ENCODE results near the gene MON1B.
"Not testable (repeated sequence)": the region's sequence is repeated elsewhere in the genome, so short reads cannot be mapped to it uniquely, and the experiment has no call there.

Gene MON1B

DNA sequence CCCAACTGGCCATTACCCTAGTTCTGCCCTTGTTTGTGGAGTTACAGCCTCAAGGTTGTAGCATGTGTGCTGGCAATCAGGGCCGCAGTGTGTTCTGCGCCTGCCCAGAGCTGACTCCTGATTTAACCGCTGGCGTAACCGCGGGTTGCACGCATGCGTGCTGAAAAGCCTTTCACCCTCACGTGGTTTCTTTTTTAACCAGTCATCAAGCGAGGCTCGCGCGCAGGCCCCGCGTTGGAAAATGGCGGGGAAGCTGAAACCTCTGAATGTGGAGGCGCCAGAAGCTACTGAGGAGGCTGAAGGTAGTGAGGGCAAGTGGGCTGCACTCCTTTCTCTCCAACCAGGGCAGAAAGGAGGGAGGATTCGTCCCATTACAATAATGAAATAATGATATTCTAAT lies 8.2 kb downstream of the MON1B start, which contains the start of gene SYCE1L:
SYCE1L (plus strand) TSS at position 198 of the 400 bp plus-strand sequence; CDS start at position 242, 44 bp downstream.
- DNase-seq = no peak

DNA sequence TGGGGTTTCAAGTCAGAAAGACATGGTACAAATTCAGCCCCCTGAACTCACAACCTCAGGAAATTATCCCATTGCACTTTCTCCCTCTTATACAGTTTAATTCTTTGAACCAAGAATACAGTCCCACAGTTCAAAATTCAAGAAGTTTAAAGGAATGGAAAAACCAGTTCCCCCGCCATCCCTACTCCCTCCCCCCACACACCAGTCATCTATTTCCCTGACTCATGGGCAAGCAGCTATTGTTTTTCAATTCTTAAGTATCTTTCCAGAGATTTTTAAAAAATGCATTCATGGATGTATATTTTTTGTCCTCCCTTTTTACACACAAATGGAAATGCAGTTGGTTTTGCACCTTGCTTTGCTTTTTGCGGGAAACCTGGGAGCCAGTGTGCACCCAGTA lies 15.5 kb downstream of the MON1B start:
- no peak for DNase-seq

DNA sequence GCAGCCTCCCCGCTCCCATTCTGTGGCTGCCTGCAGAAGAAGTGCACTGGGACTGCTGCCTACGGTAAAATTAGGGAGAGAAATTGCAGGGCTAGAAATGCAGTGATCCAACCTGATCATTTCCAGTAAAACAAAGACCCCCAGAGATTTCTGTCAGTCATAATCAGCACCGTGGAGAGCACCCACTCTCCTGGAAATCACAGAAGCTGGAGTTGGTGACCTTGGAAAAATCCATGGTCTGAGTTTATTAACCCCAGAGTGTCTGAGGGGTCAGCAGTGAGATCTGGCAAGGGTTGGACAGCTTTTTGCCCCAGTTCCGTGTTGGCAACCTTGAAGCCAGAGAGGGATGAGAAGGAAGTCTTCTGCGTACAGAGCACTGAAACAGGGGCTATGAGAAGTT lies 16.0 kb downstream of the MON1B start:
- no peak for DNase-seq

DNA sequence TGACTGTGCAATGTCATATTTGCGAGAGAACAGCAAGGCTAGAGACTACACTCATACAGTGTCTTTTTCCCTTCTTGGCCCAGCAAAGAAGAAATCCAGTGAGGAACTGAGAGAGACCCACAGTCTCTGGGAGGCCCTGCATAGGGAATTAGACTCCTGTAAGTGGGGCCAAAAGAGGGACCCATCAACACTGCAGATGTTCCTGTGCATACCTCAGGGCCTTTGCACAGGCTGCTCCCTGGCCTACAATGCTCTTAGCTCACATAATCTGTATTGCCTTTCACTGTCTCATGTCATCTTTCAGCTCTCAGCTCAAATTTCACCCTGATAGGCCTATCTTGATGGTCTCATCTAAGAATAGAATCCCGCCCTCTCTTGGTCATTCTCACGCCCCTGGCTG lies 17.4 kb downstream of the MON1B start:
- DNase-seq = no peak

DNA sequence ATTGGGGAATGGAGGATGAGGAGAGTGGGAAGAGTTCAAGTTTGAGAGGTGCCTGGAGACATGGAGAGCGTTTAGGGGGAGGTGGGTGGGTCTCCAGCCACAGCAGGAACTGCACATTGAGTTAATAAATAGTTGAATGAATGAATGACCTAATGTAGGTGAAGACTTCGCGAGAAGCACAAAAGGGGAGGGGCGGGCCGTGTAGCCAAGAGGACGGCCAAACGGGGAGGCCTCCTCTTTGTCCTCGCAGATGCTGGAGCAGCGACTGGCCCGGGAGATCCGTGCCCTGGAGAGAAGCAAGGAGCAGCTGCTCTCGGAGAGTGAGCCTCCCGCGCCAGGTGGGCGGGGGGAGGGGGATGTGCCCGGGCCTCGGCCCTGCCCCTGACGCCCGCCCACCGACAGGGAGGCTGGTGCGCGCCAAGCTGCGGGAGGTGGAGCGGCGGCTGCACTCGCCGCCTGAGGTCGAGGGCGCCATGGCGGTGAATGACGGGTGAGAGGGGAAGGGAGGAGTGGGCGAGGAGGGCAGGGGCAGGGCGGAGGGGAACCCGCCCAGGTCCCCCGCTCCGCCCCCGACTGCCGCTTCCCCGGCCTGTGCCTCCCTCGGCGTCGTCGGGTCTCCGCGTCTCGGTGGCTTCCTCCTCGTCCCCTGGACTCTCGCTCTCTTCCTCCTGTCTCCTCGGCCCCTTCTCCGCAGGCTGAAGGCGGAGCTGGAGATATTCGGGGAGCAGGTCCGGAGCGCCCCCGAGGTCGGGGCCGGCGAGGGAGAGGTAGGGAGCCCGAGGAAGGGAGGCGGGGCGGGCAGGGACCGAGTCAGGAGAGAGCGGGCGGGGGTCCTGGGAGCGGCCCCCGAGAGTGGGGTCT lies 21.1 kb downstream of the MON1B start:
- DNase-seq = peak; percentile 82

DNA sequence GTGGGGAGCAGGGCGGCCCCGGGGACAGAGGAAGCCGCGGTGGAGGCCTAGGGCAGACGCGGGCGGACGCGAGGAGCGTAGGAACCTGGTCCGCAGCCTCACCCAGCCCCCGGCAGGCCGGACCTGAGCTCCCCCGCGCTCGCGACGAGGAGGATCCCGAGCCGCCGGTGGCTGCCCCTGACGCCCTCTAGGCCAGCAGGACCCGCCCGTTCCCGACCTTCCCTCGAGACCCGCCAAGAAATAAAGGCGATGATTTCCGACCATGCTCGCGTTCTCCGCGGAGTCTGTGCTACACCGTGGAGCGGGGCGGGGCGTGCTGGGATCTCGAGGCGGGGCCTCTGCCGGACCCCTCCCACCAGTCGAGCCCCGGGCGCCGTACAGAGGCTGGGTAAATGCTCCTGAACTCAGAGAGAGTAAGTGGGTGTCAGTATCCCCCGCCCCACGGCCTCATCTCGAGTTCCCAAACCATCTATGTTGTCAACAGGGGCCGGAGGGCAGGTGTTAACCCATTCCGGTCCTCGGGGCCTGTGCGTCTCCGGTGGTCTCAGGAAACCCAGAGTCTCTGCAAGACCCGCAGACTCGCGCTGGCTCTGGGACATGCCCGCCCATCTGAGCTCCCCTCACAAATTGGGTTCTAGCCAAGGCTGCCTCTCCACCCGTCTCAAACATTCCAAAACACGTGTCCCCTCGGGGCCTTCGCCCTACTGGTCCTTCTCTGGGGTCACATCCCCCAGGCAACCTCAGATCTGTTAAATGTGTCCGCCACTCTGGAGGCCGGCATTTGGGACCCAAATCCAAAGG lies 22.0 kb downstream of the MON1B start:
- DNase-seq = peak; percentile 75

DNA sequence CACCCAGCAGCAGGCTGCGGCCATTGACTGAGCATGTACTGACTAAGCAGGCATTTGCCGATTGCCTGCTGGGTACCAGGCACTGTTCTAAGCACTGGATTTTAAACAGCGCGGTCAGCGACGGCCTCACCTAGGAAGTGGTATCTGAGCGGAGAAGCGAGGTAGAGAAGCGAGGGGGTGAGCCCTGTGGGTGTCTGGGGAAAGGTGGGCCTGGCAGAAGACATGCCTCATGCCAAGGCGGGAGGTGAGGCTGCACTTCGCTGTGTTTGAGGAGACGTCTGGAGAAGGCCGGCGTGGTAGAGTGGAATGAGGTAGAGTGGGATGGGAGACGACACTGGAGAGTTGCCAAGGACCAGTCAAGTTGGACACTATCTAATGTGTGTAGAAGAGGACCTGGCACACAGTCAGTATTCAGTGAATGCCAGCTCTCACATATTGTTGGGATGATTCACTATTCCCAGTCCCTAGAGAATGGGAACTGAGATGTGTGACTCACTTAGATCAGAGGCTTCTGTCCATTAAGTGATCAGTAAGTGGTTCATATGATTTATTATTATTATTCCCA lies 22.6 kb downstream of the MON1B start:
- no peak for DNase-seq

DNA sequence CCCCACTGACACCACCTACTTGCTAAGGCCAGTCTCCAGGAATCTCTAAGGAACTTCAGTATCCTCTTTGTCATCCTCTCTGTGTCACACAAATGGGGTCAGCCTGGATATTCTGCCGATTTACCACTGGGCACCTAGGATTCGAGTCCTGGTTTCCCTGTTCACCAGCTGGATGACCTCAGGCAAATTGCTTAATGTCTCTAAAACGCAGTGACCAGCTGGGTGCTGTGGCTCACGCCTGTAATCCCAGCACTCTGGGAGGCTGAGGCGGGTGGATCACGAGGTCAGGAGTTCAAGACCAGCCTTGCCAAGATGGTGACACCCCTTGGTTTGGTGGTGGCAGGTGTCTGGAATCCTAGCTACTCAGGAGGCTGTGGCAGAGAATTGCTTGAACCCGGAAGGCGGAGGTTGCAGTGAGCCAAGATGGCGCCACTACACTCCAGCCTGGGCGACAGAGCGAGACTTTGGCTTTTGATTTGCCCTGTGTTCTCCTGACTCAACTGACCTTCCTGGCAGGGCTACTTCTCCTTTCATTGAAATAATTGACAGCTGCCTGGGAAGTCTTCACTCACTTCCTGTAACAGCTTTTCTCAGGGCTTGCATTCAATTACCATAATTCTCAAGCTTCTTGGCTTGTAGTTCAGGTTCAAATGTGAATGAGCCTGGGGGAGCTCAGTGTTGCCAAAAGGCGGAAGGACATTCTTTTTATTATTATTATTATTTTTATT lies 23.6 kb downstream of the MON1B start:
- DNase-seq = no peak

DNA sequence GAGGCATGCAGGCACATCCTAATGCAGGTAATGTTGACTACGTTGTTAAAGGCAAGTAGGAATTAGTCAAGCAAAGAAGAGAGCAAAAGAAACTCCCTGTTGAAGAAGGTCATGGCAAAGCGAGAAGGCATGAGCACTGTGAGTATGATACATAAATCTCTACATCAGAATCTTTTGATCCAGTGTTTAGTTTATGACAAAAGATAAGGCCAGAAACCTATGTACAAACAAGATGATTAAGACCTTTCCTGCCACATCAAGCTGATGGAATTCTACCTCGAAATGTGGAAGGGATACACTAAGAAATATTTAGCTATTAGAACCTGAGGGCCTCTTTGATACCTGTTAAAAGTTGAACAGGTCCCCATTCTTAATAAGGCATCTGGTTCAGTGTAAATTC lies 28.4 kb downstream of the MON1B start:
- DNase-seq = no peak

DNA sequence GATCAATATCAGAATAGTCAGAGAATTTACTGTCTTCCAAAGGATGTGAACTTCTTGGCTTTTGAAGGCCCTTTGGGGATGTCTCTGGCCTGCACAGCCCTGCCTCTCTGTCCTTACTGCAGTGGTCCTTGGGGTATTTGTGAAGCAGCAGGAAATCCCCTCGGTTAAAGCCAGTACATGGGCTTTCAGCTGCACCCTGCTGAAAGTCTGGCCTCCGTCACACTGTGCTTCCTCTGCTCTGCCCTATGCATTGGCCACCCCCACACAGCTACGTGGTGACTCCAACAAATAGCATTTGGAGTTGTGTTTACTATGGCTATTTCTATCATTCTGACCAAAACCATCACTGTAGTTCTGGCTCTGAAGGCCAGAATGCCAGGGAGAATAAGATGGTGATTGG lies 29.4 kb downstream of the MON1B start:
- no peak for DNase-seq

DNA sequence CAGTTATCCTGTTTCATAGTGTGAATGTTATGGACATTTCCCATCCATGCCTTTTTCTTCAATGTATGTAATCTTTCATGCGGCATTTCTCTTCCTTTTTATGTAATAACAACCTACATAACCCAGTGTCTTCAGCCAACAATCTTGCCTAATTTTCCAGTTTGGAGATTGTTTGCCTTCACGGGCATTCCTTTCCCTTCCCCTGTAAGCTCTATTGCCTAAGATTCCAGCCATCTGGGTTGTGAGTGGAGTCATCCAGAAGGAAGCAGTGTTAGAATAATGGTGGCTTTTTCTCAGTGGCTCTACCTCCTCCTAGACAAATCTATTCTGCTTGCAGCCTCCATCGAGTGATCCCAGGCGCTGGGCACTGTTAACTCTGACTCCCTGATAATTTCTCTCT lies 30.5 kb downstream of the MON1B start:
- no peak for DNase-seq

DNA sequence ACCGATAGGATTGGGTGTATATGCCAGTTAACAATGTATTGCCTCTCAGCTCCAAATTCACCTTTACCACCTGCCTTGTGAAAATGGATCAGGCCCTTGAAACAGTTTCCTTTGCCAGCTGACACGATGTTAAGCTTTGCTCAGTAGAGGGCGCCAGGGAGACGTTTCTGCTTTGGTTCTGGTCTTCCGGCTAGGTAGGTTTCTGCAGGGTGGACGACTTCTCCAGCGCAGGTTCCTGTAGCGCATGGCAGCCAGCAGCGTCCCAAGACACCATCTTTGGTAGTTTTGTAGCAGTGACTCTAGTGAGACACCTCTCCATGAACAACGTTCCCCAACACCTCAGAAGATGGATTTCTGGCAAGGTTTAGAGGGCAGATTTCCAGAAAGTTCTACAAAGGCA lies 32.2 kb downstream of the MON1B start:
- DNase-seq = no peak

DNA sequence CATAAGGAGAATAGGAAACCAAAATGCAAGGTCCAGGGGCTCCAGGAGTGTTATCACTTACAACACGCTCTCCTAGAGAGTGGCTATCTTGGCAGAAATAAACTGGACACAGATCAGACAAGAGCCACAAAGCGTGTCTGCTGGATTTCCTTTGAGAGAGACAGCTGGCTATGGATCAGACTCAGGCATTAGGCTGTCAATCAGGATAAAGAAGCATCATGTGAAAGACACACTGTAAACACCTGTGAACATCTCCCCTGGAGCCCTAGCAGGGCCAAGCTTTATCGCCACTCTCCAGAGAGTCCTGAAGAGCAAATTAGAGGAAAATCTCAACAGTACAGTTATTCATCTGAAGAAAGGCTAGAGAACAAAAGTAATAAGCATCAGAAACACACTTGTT lies 34.2 kb downstream of the MON1B start:
- DNase-seq = no peak

DNA sequence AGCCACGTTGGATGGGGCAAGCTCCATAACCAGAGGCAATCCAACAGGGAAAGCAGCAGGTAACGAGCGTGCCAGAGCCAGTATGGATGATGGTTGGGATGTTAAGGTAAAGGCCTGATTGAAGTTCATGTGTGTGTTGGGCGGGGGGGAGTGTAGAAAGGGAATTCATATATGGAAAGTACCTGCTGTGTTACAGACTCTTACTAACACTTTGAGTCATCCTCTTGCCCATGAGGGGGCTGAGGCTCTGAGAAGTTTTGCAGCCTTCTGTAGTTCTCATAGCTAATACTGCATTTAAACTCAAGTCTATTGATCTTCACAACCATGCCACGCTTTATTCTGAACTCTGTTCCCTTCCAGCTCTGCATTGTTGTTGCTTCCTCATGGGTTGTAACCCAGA lies 36.8 kb downstream of the MON1B start:
- DNase-seq = no peak

DNA sequence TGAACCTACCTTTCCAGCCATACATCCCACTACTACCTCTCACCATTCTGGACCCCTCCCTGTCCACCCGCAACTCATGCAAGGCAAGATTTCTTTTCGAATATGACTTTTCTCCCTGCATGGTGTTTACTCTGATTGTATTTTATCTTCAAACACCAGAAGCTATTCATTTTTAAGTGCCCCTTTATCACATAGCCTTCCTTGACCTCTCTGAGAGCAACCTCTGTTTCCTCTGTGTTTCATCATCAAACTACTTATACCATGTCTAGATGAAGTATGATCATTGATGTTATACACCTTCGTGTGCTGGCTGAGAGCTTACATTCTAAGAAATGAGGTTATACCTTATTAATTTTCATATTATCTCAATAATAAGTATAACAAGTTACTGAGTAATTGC lies 40.1 kb downstream of the MON1B start:
- no peak for DNase-seq

DNA sequence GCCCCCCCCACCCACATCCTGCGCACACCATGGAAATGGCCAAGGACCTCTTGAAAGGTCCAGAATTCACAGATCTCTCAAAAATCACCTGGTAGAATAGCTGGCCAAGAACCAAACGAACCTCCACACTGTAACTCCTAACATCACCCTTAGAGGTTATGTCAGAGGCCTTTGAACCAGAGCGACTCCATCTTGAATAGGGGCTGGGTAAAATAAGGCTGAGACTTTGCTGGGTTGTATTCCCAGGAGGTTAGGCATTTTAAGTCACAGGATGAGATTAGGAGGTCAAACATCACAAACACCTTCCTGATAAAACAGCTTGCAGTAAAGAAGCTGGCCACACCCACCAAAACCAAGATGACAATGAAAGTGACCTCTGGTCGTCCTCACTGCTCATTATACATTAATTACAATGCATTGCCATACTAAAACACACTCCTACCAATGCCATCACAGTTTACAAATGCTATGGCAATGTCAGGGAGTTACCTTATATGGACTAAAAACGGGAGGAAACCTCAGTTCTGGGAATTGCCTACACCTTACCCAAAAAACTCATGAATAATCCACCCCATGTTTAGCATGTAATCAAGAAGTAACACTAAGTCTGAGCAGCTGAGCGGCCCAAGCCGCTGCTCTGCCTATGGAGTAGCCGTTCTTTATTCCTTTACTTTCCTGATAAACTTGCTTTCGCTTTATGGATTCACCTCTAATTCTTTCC lies 43.0 kb downstream of the MON1B start:
- DNase-seq = no peak

DNA sequence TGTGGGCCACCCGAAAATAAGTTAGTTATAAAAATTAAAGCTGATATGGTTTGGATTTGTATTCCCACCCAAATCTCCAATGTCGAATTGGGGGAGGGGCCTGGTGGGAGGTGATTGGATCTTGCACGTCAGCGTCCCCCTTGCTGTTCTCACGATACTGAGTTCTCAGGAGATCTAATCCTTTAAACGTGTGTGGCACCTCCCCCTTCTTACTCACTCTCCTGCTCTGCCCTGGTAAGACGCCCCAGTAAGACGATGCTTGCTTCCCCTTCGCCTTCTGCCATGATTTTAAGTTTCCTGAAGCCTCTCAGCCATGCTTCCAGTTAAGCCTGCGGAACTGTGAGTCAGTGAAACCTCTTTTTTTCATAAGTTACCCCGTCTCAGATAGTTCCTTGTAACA lies 43.6 kb downstream of the MON1B start:
- no peak for DNase-seq

DNA sequence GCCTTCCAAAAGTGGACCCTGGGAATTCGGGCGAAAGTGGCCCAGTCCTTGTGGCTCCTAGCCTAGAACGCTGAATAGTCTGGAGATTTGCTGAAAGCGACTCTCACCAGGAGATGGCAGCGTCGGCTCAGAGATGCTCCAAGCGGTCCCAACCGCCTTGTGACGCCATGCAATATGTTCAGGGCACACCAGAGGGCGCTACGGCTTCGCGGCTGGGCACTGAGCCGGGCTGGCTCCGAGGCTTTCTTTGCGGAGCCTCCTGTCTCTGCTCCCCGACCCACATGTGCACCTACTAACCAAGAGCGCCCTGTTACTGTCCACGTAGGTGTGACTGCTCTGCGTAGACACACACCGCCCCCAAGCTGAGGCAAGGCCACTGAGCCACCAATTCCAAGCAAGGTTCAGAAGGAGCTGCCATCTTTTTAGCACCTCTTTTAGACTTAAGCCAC lies 45.1 kb downstream of the MON1B start:
- DNase-seq = peak; percentile 89

DNA sequence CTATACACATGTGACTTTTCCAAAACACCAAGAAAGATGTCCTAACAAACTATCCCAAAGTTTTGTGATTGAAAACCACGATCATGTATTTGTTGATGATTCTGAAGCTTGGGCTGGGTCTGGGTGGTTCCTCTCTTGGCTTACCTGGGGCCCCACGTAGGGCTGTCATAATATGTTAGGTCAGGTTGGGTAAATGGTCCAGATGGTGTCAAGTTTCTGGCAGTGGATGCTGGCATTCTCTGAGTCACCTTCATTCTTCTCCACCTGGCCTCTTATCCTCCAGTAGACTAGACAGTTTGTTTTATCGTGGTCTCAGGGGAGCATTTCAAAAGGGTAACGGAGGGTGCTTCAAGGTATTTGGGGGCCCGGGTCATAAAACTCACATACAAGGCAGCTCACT lies 47.6 kb downstream of the MON1B start:
- DNase-seq = no peak

DNA sequence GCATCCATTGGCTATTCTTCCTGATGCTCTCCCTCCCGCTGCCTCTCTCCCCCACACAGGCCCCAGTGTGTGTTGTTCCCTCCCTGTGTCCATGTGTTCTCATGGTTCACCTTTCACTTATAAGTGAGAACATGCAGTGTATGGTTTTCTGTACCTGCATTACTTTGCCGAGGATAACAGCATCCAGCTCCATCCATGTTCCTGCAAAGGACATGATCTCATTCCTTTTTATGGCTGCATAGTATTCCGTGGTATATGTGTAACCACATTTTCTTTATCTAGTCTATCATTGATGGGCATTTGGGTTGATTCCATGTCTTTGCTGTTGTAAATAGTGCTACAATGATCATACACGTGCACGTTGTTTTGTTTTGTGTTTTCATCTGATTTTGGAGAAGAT lies 51.5 kb downstream of the MON1B start:
- DNase-seq = not testable (repeated sequence)

DNA sequence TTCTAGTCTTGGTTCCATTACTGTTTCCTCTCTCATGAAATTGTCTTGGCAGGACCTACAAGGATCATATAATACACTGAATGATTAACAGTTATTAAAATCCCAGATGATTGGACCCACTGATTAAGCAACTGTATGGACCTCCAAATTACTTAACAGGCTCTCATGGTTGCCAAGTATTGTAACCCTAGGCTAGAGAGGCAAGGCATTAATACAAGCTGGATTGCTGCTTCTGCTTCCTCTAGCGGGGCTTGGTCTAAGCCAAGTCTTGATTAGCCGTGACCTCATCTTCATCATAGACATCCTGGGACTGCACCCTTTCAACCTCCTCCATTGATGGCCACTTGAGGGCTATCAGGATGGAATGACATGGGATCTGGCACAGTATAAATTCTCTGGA lies 55.2 kb downstream of the MON1B start:
- DNase-seq = no peak

DNA sequence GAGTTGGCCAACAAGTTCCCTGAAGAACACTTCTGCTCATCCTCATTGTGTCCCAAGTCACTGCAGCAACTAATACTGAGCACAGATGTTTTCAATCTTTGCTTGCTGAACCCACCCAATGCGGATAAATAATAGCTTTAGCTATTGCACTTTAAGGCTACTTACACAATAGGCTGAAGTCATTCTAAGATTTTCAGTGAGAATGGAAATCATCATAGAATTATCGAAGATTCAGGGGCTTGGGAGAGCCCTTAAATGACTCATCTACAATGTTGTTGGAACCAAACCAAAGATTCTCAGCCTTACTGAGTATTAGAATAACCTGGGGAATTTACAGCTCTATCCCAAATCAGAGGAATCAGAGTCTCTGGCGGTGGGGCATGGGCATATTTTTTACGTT lies 59.4 kb downstream of the MON1B start:
- DNase-seq = no peak

Measured in CD4-positive, alpha-beta T cell treated with Interleukin-12 subunit alpha and Interleukin-12 subunit beta, for 1 hour (primary cell).